GM18499 (cell line): ENCODE results near the gene OR4D6.

Experiments used
- ATAC-seq: cut with Tn5 transposase; IDR thresholded peaks from one replicate; pipeline ENCODE4 v1.9.1; 2021; ENCODE audit warnings: moderate number of reproducible peaks; ENCODE audit not compliant: insufficient read depth, unreplicated experiment

The OR4D6 gene

GRCh38 chr11:59503276-59503675 lies 46.5 kb downstream of the OR4D6 start, which contains the start of gene OR4D11:
TSS of gene OR4D11 (plus strand) at chr11:59503576. CDS start at chr11:59503576, 0 bp downstream.
- ATAC-seq: no peak
